HUES6 (cell line): ENCODE measurements around the gene TRMT112.
"Not testable (repeated sequence)": the region's sequence is repeated elsewhere in the genome, so short reads cannot be mapped to it uniquely, and the experiment has no call there.

Experiments used
- H3K27ac ChIP-seq: 2 replicates; pipeline ENCODE4 v1.7.0; 2013; ENCODE audit warnings: low read depth, mild to moderate bottlenecking, low read length, inconsistent platforms
- H3K27me3 ChIP-seq: 2 replicates; pipeline ENCODE4 v1.6.1; 2013; ENCODE audit warnings: low read length; ENCODE audit not compliant: control insufficient read depth, insufficient read depth
- H3K36me3 ChIP-seq: 2 replicates; pipeline ENCODE4 v1.6.1; 2013; ENCODE audit warnings: low read length; ENCODE audit not compliant: control insufficient read depth, insufficient read depth
- H3K4me1 ChIP-seq: 2 replicates; pipeline ENCODE4 v1.6.1; 2013; ENCODE audit warnings: low read length; ENCODE audit not compliant: control insufficient read depth, insufficient read depth
- H3K4me3 ChIP-seq: 2 replicates; pipeline ENCODE4 v1.5.1; 2013; ENCODE audit warnings: low read depth, low read length
- H3K9ac ChIP-seq: one replicate; pipeline ENCODE4 v1.6.1; 2013; ENCODE audit warnings: mild to moderate bottlenecking, low read length
- H3K9me3 ChIP-seq: 2 replicates; pipeline ENCODE4 v1.6.1; 2013; ENCODE audit warnings: low read depth, low read length; ENCODE audit not compliant: control insufficient read depth, insufficient read depth

The TRMT112 gene

GRCh38 chr11:64315667-64316526, 1.5 kb downstream of the TRMT112 start:
- Histone ChIP-seq H3K36me3 (peaks cover 47% of the 10 kb centered on the region), H3K4me3 (peak overlapping the region; percentile 86; the same call in 1 of the 2 replicates)
- not testable (repeated sequence) for H3K27ac ChIP-seq, H3K4me1 ChIP-seq, H3K9me3 ChIP-seq, H3K9ac ChIP-seq, H3K27me3 ChIP-seq

- no peaks in the 10 kb centered on the region for H3K27me3 ChIP-seq
- H3K36me3 ChIP-seq: peaks cover 40% of the 10 kb centered on the region
- H3K9ac ChIP-seq: no peak overlapping the region
- peaks cover 9% of the 10 kb centered on the region for H3K4me1 ChIP-seq
- no peak overlapping the region for H3K27ac ChIP-seq
- no peaks in the 10 kb centered on the region for H3K9me3 ChIP-seq
- H3K4me3 ChIP-seq: no peak overlapping the region
Measured at GRCh38 chr11:64314805-64315561, 2.4 kb downstream of the TRMT112 start.

GRCh38 chr11:64314146-64314804, 3.1 kb downstream of the TRMT112 start:
- no peak overlapping the region for H3K27ac ChIP-seq
- no peak overlapping the region for H3K4me3 ChIP-seq
- no peaks in the 10 kb centered on the region for H3K27me3 ChIP-seq
- no peaks in the 10 kb centered on the region for H3K9me3 ChIP-seq
- peaks cover 5% of the 10 kb centered on the region for H3K4me1 ChIP-seq
- H3K36me3 ChIP-seq: peaks cover 35% of the 10 kb centered on the region
- no peak overlapping the region for H3K9ac ChIP-seq

- H3K27me3 ChIP-seq: no peaks in the 10 kb centered on the region
- H3K4me1 ChIP-seq: no peaks in the 10 kb centered on the region
- H3K9me3 ChIP-seq: no peaks in the 10 kb centered on the region
- H3K9ac ChIP-seq: no peak overlapping the region
- no peak overlapping the region for H3K4me3 ChIP-seq
- H3K36me3 ChIP-seq: peaks cover 35% of the 10 kb centered on the region
- H3K27ac ChIP-seq: no peak overlapping the region
Measured at GRCh38 chr11:64313491-64314145, 3.7 kb downstream of the TRMT112 start.

- Histone ChIP-seq H3K27me3 (no peaks in the 10 kb centered on the region), H3K4me1 (no peaks in the 10 kb centered on the region), H3K9ac (no peak overlapping the region), H3K27ac (no peak overlapping the region), H3K36me3 (peaks cover 36% of the 10 kb centered on the region), H3K4me3 (no peak overlapping the region), H3K9me3 (no peaks in the 10 kb centered on the region)
Measured at GRCh38 chr11:64312947-64313346, 4.4 kb downstream of the TRMT112 start.

- H3K9ac ChIP-seq, H3K27ac ChIP-seq, H3K9me3 ChIP-seq, H3K4me3 ChIP-seq, H3K27me3 ChIP-seq: not testable (repeated sequence)
- H3K36me3 ChIP-seq: peaks cover 12% of the 10 kb centered on the region
- H3K4me1 ChIP-seq: peaks cover 13% of the 10 kb centered on the region
Measured at GRCh38 chr11:64307795-64308194, 9.6 kb downstream of the TRMT112 start.

GRCh38 chr11:64306876-64307622, 10.3 kb downstream of the TRMT112 start:
- Histone ChIP-seq H3K4me3 (peak overlapping the region; percentile 97), H3K27ac (0 out of 2 replicates have a peak overlapping the region, but pooled peaks have one; percentile 57), H3K9me3 (no peaks in the 10 kb centered on the region), H3K27me3 (no peaks in the 10 kb centered on the region), H3K4me1 (peaks cover 13% of the 10 kb centered on the region), H3K36me3 (peaks cover 8% of the 10 kb centered on the region; the same call in 1 of the 2 replicates), H3K9ac (peak overlapping the region; percentile 82)

GRCh38 chr11:64306563-64306875, 10.8 kb downstream of the TRMT112 start:
- Histone ChIP-seq H3K36me3 (peaks cover 8% of the 10 kb centered on the region; the same call in 1 of the 2 replicates), H3K9ac (peak overlapping the region; percentile 82), H3K9me3 (no peaks in the 10 kb centered on the region), H3K4me1 (peaks cover 13% of the 10 kb centered on the region), H3K4me3 (peak overlapping the region; percentile 97), H3K27ac (peak overlapping the region; percentile 57; the same call in 1 of the 2 replicates), H3K27me3 (peaks cover 5% of the 10 kb centered on the region)

- Histone ChIP-seq H3K4me1 (peaks cover 13% of the 10 kb centered on the region), H3K36me3 (peaks cover 6% of the 10 kb centered on the region; the same call in 1 of the 2 replicates), H3K27ac (peak overlapping the region; percentile 57; the same call in 1 of the 2 replicates), H3K4me3 (peak overlapping the region; percentile 97), H3K9me3 (no peaks in the 10 kb centered on the region), H3K27me3 (peaks cover 8% of the 10 kb centered on the region), H3K9ac (peak overlapping the region; percentile 82)
Measured at GRCh38 chr11:64305691-64306562, 11.4 kb downstream of the TRMT112 start.
